ENCODE results near the gene TNNT1. TPM values are rescaled to one million over a fixed set of nuclear protein-coding genes. Genes with fewer than 3 reads are reported as not detected.
A peak's percentile ranks its signal among the peaks of the same experiment; 100 is the strongest.

Gene TNNT1
- total RNA-seq, 1 donor from 2014 or later: 140 TPM

DNA sequence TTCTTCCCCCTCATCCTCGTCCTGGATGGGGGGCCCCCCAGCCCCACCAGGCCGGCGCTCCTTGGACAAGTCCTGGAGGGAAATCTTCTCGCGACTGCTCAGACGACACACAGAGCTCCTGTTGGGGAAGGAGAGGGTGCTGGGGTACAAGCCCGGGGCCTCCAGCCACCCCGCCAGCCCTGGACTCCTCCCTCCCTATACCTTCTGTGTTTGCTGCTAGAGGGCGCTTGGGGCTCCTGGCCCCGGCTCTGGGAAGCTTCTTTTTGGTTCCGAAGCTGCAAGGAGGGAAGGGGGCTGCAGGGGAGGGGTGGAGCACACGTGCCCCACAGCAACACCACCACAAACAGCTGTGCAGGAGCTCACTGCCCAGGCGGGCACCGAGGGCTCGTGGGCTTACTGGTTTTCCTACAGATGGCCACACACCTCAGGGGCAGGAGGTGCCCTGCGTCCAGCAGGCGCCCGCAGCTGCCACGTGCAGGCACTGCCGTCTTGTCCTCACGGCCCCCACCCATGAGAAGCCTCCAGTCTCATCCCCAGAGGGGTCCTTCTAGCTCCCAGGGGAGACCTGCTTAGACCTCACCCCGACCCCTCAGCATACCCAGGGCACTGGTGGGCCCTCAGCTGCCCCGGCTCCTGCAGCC is 52.8 kb downstream of the TNNT1 start:
- TF ChIP-seq, protein P1, sequence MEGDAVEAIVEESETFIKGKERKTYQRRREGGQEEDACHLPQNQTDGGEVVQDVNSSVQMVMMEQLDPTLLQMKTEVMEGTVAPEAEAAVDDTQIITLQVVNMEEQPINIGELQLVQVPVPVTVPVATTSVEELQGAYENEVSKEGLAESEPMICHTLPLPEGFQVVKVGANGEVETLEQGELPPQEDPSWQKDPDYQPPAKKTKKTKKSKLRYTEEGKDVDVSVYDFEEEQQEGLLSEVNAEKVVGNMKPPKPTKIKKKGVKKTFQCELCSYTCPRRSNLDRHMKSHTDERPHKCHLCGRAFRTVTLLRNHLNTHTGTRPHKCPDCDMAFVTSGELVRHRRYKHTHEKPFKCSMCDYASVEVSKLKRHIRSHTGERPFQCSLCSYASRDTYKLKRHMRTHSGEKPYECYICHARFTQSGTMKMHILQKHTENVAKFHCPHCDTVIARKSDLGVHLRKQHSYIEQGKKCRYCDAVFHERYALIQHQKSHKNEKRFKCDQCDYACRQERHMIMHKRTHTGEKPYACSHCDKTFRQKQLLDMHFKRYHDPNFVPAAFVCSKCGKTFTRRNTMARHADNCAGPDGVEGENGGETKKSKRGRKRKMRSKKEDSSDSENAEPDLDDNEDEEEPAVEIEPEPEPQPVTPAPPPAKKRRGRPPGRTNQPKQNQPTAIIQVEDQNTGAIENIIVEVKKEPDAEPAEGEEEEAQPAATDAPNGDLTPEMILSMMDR (IDR thresholded peaks at IDR 0.05; ENCODE audit: borderline replicate concordance): no peak
- intact Hi-C loops (cut with micrococcal nuclease): no loop called here
- no peak overlapping the region for H3K4me3 ChIP-seq
- no peaks in the 10 kb centered on the region for H3K9me3 ChIP-seq (replicated peaks)
- H3K27me3 ChIP-seq (ENCODE audit: low read depth): no peaks in the 10 kb centered on the region
- no peak for DNase-seq
- peaks cover 38% of the 10 kb centered on the region for H3K4me1 ChIP-seq
- H3K27ac ChIP-seq (replicated peaks): no peak overlapping the region
- H3K36me3 ChIP-seq: peaks cover 76% of the 10 kb centered on the region

DNA sequence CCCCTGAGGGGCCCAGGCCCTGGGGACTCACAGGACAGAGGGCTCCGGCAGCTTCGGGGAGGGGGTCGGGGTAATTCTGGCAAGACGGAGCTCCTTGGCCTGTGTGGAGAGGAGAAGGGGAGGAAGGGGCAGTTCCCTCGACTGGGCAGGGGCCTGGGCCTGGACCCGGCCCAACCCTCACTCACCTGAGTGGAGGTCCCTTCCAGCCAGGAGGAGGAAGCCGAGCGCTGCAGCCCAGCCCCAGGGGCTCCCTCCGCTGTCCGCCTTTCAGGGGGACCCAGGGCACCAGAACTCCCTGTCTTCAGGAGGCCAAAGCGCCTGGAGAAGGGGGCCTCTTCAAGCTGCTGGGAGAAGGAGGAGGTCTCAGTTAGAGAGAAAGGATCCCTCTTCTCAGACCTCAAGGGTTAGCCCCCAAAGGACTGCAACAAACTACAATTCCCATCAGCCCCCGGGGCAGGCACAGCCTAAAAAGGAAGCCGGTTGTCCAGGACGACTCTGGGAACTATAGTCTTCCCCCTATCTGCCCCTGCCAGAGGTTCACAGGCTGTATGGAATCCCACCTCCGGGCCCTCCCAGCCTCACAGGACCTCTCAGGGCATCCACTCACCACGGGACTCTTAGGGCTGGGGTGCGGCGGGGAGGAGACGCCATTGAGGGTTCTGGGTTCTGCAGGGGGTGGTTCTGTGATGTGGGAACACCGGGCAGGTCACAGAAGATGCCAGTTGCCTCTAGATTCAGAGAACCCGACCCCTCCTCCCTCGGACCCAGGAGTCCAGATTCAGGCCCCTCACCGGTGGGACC is 53.5 kb downstream of the TNNT1 start:
- Histone ChIP-seq H3K27ac (replicated peaks) (no peak overlapping the region), H3K9me3 (replicated peaks) (no peaks in the 10 kb centered on the region), H3K4me1 (peaks cover 32% of the 10 kb centered on the region), H3K4me3 (no peak overlapping the region), H3K36me3 (peaks cover 76% of the 10 kb centered on the region), H3K27me3 (ENCODE audit: low read depth) (no peaks in the 10 kb centered on the region)
- DNase-seq: no peak
- intact Hi-C loops (cut with micrococcal nuclease): no loop called here
- TF ChIP-seq, protein P1 (IDR thresholded peaks at IDR 0.05; ENCODE audit: borderline replicate concordance): no peak

GRCh38 chr19:55094456-55095259 is 54.3 kb downstream of the TNNT1 start:
- intact Hi-C loops (cut with micrococcal nuclease): no loop called here
- no peak overlapping the region for H3K4me3 ChIP-seq
- TF ChIP-seq, protein P1 (IDR thresholded peaks at IDR 0.05; ENCODE audit: borderline replicate concordance): no peak
- H3K27me3 ChIP-seq (ENCODE audit: low read depth): no peaks in the 10 kb centered on the region
- peaks cover 73% of the 10 kb centered on the region for H3K36me3 ChIP-seq
- H3K4me1 ChIP-seq: peaks cover 24% of the 10 kb centered on the region
- no peak overlapping the region for H3K27ac ChIP-seq (replicated peaks)
- no peak for DNase-seq
- no peaks in the 10 kb centered on the region for H3K9me3 ChIP-seq (replicated peaks)

DNA sequence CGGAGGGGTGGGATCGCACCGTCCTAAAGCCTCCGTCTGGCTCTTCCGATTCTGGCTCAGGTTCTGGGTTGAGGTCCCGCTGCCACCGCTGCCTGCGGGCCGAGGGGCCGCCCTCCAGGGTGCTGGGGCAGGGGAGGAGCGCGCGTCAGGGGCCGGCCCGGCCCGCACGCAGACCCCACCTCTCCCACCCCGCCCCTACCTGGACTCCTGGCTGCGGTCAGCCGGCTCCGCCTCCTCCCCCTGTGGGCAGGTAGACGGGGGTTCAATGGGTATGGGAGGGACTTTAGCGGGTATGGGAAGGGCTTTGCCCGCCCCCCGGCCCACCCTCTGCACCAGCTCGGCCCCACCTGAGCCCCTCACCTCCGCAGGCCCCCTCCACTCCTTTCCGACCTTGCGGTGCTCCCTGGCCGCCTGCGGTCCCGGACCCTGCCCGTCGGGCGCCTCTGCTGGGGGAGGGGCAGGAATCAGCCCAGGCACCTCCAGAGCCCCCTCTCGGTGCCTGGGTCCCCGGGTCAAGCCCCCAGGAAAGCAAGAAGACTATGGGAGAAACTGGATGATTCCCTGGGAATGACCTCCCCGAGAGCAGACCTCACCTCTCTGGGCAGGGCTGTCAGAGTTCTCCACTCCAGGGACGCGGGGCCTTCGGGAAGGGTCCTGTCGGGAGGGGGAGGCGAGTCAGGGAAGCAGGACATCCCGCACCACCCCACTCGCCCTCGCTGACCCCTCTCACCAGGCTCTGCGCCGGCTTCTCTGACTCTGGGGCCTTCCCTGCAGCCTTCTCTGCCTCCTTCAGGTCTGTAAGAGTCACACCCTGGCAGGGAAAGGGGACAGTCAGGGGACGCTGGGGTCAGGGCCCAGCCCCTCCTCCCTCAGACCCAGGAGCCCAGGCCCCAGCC is 56.3 kb downstream of the TNNT1 start:
- peaks cover 23% of the 10 kb centered on the region for H3K4me1 ChIP-seq
- H3K36me3 ChIP-seq: peaks cover 54% of the 10 kb centered on the region
- TF ChIP-seq, protein P1 (IDR thresholded peaks at IDR 0.05; ENCODE audit: borderline replicate concordance): no peak
- no peak overlapping the region for H3K27ac ChIP-seq (replicated peaks)
- intact Hi-C loops (cut with micrococcal nuclease): no loop called here
- H3K9me3 ChIP-seq (replicated peaks): no peaks in the 10 kb centered on the region
- H3K27me3 ChIP-seq (ENCODE audit: low read depth): no peaks in the 10 kb centered on the region
- no peak overlapping the region for H3K4me3 ChIP-seq
- no peak for DNase-seq

- Histone ChIP-seq H3K4me1 (peaks cover 30% of the 10 kb centered on the region), H3K27me3 (ENCODE audit: low read depth) (no peaks in the 10 kb centered on the region), H3K27ac (replicated peaks) (peak overlapping the region; percentile 14), H3K9me3 (replicated peaks) (no peaks in the 10 kb centered on the region), H3K36me3 (peaks cover 53% of the 10 kb centered on the region), H3K4me3 (no peak overlapping the region)
- TF ChIP-seq, protein P1 (IDR thresholded peaks at IDR 0.05; ENCODE audit: borderline replicate concordance): no peak
- DNase-seq: no peak
- intact Hi-C loops (cut with micrococcal nuclease): no loop called here
Observed at GRCh38 chr19:55091955-55092354, 57.1 kb downstream of the TNNT1 start.
